GM20000 (cell line): ENCODE data around the gene MYCT1.
"Not testable (repeated sequence)": the region's sequence is repeated elsewhere in the genome, so short reads cannot be mapped to it uniquely, and the experiment has no call there.

ENCODE experiments used
- DNase-seq: peaks from one replicate; pipeline ENCODE4 v3.0.0; 2012; ENCODE audit warnings: low spot score
- TF ChIP-seq, protein P1 (sequence below): IDR thresholded peaks from 2 replicates; pipeline ENCODE4 v1.5.1; 2012; ENCODE audit warnings: mild to moderate bottlenecking, control low read depth; ENCODE audit errors: extremely low read depth, missing control alignments

Gene MYCT1

DNA sequence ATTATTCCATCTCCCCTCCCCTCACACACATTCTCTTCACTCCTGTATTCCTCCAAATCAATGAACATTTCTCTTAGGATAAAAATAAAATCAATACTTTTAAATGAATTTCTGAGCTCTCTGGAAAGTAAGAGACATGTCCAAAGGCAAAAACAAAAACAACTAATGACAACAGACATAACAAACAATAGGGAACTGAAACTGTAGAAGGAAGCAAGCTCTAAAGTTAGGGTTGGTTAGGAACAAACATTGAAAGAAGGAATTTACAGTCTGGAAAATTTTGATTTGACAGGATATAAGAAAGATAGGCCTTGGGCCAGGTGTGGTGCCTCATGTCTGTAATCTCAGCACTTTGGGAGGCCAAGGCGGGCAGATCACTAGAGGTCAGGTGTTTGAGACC, 17.5 kb upstream of the MYCT1 start:
- no peak for DNase-seq
- TF ChIP-seq, protein P1, sequence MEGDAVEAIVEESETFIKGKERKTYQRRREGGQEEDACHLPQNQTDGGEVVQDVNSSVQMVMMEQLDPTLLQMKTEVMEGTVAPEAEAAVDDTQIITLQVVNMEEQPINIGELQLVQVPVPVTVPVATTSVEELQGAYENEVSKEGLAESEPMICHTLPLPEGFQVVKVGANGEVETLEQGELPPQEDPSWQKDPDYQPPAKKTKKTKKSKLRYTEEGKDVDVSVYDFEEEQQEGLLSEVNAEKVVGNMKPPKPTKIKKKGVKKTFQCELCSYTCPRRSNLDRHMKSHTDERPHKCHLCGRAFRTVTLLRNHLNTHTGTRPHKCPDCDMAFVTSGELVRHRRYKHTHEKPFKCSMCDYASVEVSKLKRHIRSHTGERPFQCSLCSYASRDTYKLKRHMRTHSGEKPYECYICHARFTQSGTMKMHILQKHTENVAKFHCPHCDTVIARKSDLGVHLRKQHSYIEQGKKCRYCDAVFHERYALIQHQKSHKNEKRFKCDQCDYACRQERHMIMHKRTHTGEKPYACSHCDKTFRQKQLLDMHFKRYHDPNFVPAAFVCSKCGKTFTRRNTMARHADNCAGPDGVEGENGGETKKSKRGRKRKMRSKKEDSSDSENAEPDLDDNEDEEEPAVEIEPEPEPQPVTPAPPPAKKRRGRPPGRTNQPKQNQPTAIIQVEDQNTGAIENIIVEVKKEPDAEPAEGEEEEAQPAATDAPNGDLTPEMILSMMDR, result no peak

DNA sequence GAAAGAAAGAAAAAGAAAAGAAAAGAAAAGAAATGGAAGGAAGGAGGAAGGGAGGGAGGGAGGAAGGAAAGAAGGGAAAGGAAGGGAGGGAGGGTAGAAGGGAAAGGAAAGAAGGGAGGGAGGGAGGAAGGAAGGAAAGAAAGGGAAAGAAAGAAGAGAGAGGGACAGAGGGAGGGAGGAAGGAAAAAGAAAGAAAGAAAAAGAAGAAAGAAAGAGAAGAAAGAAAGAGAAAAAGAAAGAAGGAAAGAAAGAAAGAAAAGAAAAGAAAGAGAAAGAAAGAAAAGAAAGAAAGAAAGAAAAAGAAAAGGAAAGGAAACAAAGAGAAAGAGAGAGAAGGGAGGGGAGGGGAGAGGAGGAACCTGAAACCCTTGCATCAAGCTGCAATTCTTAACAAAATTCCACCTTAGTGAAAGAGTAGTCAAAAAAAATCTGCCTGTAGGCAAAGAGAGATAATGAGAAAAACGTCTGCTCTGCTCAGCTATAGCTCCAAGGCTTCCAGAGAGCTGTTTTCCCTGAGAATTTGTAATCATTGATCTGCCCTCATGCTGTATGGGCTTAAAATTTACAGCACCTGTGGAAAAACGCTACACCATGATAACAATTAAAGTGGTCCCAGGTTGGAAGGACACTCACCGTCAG, 16.7 kb upstream of the MYCT1 start:
- TF ChIP-seq, protein P1, result no peak
- DNase-seq, result no peak

DNA sequence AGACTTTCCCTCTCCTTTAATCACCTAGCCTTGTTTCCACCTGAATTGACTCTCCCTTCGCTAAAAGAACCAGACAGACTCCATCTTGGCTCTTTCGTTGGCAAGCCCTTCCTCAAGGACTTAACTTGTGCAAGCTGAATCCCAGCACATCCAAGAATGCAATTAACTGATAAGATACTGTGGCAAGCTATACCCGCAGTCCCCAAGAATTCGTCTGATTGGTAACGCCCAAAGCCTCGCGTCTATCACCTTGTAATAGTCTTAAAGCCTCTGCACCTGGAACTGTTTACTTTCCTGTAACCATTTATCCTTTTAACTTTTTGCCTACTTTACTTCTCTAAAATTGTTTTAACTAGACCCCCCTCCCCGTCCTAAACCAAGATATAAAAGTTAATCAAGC, 15.6 kb upstream of the MYCT1 start:
- no peak for DNase-seq
- TF ChIP-seq, protein P1, result no peak

DNA sequence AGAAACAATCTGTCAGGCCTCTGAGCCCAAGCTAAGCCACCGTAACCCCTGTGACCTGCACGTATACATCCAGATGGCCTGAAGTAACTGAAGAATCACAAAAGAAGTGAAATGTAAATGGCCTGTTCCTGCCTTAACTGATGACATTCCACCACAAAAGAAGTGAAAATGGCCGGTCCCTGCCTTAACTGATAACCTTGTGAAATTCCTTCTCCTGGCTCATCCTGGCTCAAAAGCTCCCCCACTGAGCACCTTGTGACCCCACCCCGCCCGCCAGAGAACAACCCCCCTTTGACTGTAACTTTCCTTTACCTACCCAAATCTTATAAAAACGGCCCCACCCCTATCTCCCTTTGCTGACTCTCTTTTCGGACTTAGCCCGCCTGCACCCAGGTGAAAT, 14.8 kb upstream of the MYCT1 start:
- not testable (repeated sequence) for DNase-seq

DNA sequence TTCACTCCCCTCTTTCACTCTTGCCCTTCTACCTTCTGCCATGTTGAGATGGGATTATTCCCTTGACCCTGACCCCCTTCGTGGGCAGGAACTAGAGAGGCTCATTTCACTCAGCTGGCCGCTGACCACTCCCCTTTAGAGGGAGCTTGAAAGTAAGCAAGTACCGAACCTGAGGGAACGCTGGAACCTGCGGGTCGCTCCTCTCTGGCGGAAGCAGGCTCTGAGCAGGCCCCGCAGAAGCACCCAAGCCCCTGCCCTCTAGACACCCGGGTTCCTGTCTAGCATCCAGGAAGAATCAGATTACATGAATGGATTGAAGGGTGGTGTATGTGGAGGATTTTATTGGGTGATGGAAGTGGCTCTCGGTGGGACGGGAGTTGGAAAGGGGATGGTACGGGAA, 11.9 kb upstream of the MYCT1 start:
- no peak for DNase-seq
- TF ChIP-seq, protein P1, result no peak

DNA sequence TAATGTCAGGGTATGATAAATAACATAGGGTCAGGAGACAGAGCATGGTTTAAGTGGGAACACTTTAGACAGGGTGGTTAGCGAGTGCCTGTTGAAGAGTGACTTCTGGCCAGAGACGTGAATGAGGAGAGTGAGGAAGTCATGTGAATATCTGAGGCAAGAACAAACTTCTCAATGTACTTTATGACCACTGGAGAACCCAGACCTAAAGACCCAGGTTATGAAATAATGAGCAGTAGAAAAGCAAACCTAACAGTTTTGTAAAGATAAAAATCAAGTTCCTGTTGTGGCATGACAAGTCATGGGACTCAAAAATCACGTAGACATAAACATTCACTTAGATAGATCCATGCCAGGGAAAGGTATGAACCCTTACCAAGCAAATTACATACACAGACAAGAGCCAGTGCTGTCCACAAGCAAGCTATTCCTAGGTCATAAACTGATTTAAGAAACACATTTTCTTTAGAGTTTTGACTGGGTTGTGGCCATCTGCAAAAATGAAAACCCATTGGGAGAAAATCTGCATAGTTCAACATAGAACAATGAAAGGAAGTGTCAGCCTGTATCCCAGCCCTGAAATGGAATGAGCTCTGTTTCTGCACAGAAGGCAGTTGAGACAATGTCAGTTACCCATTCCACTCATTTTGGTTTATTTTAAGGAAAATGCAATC, 2.2 kb upstream of the MYCT1 start:
- TF ChIP-seq, protein P1, result no peak

DNA sequence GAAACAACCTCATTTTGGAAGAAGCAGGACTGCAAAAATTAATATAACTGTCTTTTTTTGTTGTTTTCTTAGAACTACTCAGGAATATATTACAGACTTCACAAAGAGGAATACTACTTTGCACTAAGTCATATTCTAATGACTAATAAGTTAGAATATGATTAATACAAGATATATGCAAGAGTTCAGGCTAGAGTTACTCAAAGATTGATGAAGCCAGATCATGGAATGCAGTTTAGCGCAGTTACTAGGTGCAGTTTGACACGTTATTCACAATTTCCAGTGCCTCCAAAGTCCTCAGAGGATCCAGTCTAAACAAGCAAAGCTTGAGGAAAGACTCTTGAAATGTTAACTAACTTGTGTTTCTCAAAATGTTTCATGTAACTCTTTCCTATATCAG, 1.2 kb upstream of the MYCT1 start:
- TF ChIP-seq, protein P1, result no peak
- DNase-seq, result no peak

More for the DNA sequence above, 2.2 kb upstream of the MYCT1 start:
- DNase-seq, result no peak

DNA sequence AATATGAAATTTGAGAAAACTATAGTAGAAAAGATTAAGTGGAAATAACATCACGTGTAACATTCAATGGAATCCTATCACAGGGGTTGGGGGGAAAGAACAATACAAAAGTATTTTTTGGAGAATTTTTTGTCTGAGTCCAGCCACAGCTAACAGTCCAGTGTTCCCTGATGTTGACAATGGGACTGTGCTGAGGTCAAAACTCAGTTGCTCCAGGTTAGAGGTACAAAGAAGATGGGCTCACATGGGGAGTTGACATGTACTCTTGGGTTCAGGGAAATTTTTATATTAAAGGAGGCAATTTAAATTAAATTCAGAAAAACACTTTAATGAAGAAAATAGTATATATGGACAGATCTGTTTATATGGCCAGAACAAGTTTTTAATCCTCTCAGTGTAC, 995 bp downstream of the MYCT1 start:
- no peak for DNase-seq
- TF ChIP-seq, protein P1, result no peak
